Activated naive CD8-positive, alpha-beta T cell treated with anti-CD3 and anti-CD28 coated beads, Interleukin-2, amount 50 U/mL, for 16 hours (primary cell): ENCODE data around the gene SGPP2.
"Not testable (repeated sequence)": the region's sequence is repeated elsewhere in the genome, so short reads cannot be mapped to it uniquely, and the experiment has no call there.

ENCODE experiments used
- DNase-seq: peaks from one replicate; pipeline ENCODE4 v3.0.0-alpha.2; 2020; ENCODE audit warnings: low read depth, low spot score

The SGPP2 gene

DNA sequence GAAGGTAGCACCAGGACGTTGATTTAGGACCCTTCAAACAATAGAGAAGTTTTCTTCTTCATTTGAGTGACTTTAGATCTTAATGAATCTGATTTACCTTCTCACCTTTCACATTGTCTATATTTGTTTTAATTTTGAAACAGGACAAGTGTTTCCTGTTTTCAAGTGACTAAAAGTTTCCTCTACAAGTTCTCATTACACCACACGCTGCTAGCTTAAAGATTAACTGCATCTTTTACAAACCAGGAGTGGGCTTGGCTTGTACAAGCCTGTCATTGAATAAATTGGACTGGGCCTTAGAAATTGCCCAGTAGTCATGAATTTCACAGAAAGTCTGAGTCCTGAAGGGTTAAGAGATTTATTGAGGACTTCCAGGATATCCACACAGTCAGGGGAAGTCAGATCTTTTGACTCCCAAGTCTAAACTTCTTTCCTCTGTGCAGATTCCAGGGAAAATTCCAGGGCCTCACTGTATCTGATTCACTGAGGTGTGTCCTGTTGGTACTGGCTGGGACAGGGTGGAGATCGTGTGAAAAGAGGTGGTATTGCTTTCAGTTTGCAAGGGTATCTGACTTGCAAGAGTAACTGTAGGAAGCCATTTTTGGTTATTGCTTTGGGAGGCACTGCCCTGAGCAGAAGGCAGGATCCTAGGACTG, 3.4 kb downstream of the SGPP2 start:
- DNase-seq = no peak

DNA sequence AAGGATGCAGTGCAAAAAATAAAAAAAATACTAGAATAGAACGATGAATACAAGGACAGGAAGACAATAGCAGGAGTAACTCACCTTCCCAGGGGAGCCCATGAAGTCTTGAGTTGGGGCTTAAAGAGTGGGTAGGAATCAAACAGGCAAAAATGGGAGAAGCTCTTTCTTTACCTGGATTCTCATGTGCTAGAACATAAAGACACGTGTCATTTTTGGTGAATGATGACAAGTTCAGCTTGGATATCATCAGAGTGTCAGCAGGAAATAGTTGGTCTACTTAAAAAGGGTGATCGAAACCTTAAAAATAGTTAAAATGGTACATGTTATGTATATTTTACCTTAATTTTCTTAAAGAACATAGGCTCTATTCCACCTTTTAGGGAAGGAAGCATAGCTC, 5.7 kb downstream of the SGPP2 start:
- DNase-seq = no peak

DNA sequence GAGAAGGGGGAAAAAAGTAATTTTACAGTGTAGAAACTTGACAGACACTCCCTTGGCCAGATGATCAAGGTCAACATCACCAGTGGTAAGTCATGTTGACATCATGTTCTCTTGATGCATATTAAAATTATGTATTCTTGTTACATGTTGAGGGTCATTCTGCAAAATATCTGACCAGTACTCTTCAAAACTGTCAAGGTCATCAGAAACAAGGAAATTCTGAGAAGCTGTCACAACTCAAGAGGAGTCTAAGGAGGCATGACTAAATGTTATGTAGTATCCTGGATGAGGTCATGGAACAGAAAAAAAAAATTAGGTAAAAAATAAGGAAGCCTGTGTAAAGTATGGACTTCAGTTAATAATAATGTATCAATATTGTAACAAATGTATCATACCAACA, 6.3 kb downstream of the SGPP2 start:
- DNase-seq = no peak

DNA sequence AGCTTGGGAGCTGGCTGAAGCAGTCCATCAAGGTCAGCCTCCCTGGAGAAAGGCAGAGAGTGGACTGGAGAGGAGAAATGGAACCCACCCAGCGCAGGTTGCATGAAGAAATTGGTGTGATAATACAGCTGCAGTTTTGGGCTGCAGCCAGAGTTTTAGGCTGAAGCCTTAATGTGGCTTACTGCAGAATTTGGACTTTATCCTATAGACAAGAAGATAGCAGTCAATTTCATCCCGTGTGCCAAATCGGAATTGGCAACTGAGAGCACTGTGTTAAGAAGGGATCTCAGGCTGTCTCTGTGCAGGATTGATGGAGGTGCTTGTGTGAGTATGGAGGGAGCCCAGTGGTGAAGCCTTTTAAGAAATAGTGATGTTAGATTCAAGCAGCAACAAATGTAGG, 7.5 kb downstream of the SGPP2 start:
- no peak for DNase-seq

DNA sequence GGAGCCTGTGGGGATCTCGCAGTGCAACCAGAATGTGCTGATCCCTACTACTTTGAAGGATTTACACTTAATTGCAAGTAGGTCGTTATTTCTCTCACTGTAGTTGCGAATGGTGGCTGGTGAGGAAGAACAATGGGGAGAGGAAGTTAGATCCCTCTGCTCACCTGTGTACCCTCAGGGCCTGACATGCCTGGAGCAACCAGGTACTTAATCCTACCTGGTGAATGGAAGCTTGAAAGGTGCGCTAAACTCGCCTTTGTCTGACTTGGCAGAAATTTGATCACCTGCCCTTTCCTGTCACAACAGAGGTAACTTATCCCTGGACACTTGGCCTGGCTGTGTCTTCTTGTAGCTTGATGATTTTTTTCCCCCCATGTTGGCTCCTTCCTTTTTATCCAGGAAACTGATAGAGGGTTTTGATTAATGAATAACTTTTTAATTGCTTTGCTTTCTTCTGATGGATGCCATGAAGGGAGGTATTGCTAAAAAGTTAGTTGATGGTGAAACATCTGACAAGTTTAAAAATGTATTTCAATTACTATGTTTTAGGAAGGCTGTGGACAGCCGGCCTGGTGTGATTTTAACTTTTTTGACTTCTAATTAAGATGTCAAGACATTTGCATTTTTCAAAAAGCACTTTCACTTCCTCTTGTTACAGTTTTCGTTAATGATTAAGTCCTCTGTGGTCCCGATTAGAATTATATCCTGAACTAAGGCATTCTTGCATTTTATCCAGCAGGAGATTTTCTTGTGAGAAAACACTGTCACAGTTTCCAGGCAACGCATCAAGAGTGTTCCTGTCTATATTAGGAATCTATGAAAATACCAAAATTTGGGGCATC, 9.2 kb downstream of the SGPP2 start:
- DNase-seq = no peak

DNA sequence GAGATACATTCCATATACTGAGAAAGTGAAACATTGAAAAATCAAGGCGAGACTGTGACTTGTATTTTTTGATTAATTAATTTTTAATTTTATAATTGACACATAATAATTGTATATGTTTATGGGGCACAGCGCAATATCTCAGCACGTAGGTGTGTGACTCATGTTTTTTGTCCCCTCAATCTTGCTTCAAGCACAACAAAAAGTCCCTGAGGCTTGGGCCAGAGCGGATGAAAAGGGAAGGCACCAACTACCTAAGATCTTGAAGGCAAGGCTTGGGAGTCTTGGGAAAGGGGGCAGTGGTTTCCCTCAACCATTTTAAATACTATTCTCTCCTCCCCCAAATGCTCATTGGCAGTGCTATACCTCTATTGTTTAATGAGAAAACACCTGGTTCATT, 9.9 kb downstream of the SGPP2 start:
- no peak for DNase-seq

DNA sequence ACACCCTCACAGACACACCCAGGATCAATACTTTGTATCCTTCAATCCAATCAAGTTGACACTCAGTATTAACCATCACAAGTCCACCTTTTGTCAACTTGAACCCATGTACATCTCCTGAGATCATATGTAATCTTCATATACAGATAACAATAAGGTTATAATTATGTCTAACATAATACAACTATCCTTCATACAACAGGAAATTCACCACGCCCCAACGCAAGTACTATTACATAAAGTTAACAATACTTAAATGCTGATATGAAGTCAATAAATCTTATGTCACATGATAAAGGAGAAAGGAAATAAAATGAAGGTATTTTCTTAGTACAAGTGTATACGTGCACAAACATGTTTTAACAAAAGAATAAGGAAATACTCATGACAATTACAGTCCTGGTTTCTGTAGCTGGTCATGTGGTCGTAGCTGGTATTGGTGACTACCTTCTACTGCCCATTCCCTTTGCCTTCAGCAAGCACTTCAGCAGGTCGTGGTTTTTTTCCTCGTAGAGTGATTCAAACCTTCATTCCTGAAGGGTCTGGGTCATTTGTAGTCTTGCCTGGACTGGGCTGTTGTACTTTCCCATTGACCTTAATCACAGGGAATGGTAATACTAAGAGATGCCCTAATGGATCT, 11.2 kb downstream of the SGPP2 start:
- not testable (repeated sequence) for DNase-seq

DNA sequence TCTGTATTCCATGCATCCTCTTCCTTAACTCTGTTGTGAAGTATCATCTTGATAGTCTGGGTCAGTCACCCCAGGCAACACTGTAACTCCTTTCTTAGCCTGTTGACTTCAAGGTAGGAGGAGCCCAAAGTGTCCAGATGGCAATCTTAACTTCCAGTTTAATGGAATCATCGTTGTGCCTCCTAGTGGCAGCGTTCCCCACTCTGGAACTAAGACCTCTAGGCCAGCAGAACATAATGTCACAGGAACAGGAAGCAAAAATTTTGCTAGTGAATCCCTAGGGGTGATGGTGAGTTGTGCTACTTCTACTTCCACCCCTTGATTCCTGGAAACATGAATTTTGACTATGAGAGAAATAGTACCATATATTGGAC, 11.7 kb downstream of the SGPP2 start:
- DNase-seq = no peak

DNA sequence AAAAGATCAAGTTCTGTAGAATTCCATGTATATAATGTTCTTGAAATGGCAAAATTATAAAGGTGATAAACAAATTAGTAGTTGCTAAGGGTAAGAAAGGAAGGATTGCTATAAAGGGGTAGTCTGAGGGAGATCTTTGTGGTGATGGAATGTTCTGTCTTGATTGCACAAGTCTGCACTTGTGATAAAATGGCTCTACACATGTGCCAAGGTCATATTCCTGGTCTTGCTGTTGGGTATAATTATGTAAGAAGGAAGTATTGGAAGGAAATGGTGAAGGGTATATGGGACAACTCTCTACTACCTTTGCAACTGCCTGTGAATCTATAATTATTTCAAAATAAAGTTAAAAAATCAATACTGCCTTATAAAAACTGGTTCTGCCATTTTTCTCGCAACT, 15.3 kb downstream of the SGPP2 start:
- DNase-seq = no peak

DNA sequence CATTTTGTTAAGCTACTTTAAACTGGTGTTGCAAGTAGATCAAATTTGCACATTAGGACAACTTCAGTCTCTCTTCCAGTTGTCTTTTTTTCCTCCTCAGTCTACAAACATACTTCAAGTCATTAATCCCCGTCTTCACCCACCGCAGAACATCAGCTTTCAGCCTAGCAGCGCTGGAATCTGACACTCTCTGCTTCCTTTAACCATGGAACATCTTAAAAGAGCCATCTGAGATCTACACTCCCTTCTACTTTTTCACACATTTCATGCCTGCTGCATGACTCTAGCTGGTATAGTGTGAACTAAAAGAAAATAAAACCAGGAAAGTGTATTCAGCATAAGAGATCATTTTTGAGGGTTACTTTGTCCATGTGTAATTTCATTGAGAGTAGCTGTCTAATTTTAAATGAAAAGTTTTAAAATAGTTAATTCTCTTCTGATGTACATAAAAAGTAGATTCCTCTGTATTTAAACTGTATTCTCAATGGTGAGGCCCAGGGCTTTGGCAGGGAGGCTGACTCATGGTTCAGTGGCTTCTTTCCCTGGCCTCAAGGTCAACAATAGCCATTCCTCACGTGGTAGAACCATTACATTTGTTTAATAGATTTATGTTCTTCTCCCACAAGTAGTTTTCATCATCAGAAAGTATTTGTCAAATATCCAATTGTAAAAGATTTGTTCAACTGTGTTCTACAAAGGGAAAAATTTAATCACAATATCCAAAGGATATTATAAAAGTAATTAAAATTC, 16.5 kb downstream of the SGPP2 start:
- no peak for DNase-seq

DNA sequence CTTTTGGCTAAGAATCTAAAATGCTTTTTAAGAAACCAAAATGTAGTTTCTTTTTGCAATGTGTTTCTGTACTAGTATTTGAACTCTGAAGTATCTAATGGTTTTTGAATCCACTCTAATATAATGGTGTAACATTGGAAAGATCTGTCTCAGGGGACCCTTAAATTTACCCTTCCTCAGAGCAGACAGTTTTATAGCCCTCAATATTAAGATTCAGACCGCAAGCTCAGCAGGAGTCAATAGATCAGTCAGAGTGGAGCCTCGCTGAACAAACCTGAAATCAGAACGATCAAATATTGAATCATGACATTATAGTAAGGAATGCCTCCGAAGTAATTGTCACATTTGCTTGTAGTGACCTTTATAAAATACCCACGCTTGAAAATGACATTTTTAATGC, 18.3 kb downstream of the SGPP2 start:
- no peak for DNase-seq

DNA sequence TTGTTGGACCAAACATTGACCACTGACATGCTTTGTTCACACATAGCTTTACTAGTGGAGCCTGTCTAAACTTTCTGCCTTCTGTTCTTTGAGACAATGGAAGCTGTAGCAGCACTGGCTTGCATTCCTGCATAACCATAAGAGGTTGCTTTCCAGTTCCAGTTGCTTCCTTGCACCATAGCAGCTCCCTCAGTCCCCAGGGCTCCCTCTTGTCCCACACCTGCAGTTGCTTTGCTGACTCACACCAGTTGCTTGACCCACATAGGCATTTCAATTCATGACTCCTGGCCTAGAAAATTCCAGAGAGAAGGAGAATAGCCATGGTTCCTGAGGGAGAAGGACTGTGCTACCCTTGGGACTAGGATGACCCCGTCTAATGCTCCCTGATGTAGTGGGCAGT, 20.9 kb downstream of the SGPP2 start:
- DNase-seq = no peak

DNA sequence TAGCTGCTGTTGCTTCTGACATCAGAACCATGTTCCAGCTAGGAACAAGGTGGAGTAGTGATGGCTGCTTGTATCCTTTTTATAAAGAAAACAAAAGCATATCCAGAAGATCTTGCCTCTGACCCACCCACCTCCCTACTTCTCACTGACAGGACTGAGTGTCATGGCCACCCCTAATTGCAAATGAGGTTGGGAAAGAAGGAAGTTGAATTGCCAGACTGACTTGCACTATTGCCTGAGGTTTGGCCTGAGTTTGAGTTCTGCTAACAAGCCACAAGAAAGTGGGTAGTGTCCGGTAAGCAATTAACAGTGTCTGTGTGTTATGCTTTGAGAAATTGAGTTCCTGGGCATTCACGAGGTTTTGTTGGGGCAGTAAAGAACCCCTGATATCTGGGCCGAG, 22.8 kb downstream of the SGPP2 start:
- no peak for DNase-seq

DNA sequence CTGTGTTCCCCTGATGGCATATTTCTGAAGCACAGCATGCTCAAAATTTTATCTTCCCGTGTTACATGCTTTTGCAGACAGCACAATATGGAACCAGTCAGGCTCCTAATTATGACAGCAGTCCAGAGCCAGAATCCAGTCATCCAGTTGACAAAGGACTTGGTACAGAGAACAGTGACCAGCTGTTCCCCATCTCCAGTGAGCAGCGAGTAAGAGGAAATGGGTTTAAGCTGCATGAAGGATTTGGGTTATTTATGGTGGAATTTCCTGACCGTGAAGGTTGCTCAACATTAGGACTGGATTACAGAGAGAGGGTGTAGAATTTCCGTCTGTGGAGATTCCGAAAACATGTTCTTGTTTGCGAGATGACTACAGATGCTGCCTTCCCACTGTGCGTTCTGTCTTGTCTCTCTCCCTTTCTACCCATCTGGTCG, 24.4 kb downstream of the SGPP2 start:
- DNase-seq = no peak

DNA sequence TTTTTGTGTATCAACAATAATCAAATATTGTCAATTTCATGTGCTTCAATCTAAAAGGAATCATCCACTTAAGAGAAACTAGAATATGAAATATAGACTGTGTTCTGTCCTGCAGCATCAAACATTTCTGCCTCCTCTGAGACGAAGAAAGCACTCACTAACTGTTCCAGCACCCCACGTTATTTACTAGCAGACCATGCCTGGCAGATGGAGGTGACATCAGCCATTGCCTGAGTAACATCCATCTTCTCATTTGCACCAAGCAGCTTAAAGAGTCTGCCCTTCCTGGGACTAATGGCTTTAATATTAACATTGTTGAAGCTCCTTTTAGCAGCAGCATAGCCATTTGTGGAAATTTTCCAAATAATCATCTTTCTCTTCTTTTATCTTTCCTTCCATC, 25.7 kb downstream of the SGPP2 start:
- DNase-seq = no peak

DNA sequence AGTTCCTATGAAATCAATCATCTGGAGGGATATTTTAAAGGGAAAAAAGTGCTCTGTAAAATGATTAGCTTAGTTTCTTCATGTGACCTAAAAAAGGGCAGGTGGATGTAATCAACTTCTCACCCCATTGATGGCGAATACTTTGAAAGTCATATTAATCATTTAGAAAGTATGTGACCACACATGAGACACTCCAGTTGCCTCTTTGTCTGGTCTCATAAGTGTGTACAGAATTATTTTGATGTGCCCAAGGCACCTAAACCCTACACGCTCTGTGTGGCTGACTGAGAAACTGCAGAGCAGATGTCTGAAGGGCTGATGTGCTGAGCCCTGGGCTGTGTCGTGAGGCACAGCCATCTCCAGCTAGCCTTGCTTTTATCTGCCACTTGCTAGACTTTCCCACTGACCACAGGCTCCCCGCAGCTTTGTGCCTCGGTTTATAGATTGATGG, 26.9 kb downstream of the SGPP2 start:
- DNase-seq = no peak

DNA sequence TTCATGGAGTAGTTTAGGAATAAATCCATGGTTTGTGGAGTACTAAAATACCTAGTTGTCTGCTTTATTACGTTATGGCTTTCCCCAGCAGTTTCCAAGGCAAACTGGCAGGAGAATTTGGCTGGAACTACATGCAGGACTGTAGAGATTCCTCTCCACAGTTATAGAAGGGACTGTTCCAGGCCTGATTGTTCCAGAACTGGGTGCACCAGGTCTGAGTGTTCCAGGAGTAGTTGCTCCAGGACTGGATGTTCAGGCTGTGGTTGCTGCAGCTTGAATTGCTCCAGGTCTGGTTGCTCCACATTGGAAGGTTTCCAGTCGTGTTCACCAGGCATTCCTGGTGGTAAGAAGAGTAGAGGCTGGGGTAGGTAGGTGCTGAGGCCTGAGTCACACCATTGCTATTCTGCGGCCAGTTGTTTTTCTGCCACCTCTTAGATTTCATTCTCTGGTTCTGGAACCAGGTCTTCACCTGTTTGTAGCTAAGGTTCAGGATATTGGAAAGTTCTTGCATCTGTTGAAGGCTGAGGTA, 28.1 kb downstream of the SGPP2 start:
- DNase-seq = no peak

DNA sequence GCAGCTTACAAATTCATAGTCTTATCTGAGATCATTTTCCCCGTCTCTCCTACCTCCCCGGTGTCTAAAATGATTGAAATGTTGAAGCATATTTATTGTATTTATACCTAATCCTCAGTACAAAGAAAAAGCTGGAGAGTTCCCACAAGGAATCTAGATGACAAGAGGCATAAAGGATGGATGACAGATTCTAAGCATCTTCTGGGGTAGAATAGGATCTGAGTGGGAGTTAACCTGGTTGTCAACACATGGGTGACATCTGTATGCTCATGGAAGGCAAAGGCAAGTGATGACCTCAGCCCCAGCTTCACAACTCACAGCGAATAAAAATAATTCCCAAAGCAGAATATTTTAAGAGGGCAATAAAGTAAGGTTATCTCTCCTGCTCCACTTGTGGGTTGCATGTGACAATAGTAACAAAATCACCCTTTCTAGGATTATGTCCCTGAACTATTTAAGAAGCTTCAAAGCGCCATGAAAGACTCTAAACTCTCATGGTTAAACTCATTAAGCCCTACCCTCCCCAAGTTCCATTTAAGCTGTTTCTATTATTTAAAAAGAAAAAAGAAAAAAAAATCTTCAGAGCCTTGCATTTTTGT, 32.2 kb downstream of the SGPP2 start:
- no peak for DNase-seq

DNA sequence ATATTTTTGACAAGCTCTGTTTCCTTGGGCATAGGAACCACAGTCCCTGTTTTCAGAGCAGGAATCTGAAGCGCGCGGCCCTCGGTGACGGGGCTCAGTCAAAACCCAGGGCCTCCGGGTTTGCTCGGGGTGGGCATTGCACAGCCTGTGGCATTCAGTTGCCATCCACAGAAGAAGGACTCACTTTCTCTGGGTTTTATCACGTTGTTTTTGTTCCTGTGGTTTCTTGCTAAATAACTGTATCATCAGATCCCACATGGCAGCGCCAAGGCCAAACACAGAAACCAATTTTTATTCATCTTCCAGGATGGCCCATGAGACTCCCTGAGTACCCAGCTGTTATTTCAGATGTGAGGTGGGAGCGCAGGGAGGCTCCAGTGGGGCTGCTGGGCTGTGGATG, 35.6 kb downstream of the SGPP2 start:
- DNase-seq = no peak

DNA sequence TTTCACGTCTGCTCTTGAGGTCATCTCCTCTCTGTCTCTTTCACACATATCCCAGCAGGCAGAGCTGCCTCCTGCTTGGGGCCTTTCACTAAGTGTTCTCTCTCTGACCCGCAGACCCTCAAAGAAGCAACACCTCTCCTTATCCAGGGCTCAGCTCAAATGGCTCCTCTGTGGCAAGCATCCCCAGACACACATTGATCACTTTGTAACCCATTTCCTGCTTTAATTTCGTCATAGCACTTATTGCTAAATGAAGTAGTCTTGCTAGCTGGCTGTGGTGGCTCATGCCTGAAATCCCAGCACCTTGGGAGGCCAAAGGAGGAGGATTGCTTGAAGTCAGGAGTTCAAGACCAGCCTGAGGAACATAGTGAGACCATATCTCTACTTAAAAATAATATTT, 41.4 kb downstream of the SGPP2 start:
- no peak for DNase-seq

DNA sequence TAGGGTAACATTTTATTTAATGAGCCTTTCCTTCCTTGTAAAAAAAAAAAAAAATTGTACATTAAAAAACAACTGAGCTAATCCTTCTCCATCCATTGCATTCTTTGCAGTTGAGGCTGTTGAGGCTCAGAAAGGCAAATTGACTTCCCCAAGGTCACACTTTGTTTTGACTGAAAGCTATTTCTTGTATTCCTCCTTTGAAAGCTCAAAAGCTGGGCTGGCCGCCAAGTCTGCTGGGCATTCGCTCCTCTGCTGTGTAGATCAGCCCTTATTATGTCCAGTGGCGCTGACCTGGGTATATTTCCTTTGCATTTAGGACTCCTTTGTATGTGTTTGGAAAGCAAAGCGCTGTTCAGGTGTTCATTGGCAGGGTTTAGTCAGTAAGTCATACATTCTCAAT, 44.0 kb downstream of the SGPP2 start:
- DNase-seq = no peak
